CD4-positive, alpha-beta T cell treated with Interleukin-17A for 4 hours (primary cell): Measurements from ENCODE around the gene GAL.

Experiments used
- DNase-seq: peaks from one replicate; pipeline ENCODE4 v3.0.0-alpha.2; 2020; ENCODE audit warnings: mixed read lengths

The GAL gene

GRCh38 chr11:68683121-68683520 lies 1.2 kb upstream of the GAL start:
- DNase-seq, result no peak

GRCh38 chr11:68683536-68684384 lies 584 bp upstream of the GAL start:
- DNase-seq, result no peak

- no peak for DNase-seq
Measured at GRCh38 chr11:68685656-68686380, 1.5 kb downstream of the GAL start.

DNA sequence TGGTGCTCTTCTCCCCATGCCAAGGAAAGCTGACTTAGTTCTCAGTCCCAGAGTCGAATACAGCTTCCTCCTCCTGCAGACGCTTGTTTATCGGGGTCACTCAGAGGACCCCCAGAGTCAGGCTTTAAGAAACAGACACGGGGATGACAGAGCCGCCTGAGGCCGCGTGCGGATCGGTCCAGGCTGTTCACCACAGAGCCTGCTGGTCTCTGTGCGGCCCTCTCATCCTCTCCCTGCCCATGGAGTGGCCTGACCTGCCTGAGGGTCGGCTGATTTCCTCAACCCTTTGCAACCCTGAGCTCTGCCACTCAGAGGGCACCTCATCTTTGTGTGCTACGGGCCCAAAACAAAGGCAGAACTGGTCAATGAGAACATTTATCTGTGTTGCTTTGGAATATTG lies 2.1 kb downstream of the GAL start:
- no peak for DNase-seq

DNA sequence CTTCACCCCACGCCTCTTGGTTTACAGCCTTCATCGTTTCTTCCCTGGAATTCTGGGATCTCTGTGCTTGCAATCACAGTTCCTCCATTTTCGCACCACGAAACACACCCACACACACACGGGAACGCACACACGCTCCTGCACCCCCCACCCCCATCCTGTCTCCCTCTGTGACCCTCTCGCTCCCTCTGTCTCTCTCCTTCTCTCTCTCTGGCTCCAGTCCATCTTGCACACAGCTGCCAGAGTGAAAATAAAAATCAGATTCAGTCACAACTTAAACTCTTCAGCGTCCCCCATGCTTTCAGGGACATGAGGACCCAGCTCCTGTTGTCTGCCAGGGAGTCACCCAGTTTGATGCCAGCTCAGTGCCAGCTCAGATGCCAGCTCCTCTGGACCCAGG lies 3.0 kb downstream of the GAL start:
- no peak for DNase-seq

GRCh38 chr11:68687986-68688385 lies 3.6 kb downstream of the GAL start:
- no peak for DNase-seq

- DNase-seq, result no peak
Measured at GRCh38 chr11:68688881-68689280, 4.5 kb downstream of the GAL start.

DNA sequence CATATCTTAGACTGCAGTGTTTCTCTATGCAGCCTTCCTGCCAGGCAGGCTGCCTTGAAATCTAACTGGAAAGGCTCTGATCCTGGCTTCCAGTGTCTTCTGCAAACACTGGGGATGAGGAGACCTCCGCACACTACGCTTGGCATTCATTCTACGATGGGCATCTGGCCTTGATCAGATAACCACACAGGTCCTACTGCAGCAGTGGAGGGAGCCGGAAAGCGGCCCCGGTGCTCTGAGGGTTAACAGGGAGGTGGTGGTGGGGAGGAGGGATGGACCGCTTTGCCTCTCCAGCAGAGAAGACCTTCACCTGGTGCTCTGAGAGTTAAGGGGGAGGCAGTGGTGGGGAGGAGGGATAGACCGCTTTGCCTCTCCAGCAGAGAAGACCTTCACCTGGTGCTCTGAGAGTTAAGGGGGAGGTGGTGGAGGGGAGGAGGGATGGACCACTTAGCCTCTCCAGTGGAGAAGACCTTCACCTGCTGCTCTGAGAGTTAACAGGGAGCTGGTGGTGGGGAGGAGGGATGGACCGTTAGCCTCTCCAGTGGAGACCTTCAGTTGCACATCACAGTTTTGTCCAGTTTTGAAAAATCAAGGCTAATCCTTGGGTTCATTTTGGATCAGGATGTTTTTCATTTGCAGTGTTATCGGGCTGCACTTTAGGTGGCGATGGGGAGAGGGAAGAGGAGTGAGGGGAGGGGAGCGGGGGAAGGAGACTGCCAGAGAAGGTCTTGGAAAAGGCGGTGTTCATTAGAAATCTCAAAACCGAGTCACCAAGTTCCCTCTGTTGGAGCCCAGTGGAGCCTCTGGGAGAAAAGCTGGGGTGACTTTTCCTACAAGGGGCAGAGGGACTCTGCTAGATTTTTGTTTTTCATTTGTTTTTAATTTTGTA lies 5.6 kb downstream of the GAL start:
- no peak for DNase-seq

DNA sequence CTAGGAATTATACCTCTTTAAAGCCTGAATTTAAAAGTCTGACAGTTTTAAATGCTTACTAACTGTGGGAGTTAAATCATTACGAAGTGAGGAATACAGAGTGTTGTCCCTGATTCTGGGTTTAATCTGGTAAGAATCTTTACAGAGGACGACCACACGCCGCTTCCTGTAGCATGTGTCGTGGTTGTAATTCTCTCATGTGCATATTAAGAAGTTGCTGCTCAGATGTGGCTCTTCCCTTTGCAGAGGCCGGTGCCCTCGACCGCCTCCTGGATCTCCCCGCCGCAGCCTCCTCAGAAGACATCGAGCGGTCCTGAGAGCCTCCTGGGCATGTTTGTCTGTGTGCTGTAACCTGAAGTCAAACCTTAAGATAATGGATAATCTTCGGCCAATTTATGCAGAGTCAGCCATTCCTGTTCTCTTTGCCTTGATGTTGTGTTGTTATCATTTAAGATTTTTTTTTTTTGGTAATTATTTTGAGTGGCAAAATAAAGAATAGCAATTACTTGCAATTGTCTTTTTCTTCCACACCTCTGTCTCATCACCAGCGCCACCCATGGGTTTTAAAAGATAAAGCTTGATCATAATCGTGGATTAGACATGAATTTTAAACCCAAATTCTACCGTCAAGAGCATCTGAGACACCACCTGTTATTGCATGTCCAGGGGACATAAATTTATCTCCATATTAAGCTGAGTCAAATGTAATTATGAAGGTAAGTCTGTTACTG lies 6.5 kb downstream of the GAL start:
- DNase-seq, result peak; percentile 44

GRCh38 chr11:68691402-68691784 lies 7.0 kb downstream of the GAL start:
- no peak for DNase-seq

DNA sequence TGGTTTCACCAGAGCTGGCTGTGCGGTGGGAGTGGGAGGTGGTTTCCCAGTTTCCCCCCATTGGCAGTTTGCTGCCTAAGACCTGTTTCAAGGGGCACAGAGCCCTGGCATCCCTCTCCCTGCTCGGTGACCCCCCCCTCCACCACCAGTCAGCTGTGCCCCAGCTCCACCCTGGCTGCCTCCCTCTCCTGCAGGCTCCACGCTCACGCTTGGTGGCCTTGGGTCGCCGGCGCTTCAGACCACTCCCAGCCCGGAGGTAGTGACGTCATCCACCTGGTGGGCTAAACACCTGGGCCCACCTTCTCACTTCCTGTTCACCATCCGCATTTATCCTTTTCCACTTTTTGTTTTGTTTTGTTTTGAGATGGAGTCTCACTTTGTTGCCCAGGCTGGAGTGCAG lies 7.8 kb downstream of the GAL start:
- no peak for DNase-seq

DNA sequence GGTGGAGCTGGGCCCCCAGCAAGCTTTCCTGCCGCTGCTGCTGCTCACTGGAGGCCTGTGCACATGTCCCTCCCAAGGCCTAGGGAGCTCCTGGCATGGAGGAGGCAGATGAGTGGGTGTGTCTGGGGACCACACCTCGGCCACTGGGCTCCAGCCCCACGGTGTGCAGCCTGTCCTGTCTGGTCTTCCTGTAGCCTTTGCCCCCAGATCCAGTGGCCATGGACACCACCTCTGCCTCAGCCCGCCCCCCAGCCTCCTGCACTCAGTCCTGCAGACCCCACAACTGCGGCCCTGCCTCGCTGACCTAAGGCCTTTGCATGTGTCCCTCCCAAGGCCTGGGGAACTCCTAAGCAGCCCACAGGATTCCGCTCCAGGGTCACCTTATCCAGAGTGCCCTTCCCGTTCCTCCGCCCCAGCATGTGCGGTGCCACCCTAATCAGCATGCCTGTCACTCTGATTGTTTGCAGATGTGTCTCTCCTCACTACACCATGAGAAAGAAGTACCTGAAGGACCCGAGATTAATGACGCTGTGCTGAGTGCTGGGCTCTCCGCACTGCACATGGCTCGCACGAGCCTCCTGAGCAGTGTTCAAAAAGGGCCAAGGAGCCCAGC lies 8.6 kb downstream of the GAL start:
- no peak for DNase-seq

GRCh38 chr11:68693484-68693882 lies 9.1 kb downstream of the GAL start:
- no peak for DNase-seq

DNA sequence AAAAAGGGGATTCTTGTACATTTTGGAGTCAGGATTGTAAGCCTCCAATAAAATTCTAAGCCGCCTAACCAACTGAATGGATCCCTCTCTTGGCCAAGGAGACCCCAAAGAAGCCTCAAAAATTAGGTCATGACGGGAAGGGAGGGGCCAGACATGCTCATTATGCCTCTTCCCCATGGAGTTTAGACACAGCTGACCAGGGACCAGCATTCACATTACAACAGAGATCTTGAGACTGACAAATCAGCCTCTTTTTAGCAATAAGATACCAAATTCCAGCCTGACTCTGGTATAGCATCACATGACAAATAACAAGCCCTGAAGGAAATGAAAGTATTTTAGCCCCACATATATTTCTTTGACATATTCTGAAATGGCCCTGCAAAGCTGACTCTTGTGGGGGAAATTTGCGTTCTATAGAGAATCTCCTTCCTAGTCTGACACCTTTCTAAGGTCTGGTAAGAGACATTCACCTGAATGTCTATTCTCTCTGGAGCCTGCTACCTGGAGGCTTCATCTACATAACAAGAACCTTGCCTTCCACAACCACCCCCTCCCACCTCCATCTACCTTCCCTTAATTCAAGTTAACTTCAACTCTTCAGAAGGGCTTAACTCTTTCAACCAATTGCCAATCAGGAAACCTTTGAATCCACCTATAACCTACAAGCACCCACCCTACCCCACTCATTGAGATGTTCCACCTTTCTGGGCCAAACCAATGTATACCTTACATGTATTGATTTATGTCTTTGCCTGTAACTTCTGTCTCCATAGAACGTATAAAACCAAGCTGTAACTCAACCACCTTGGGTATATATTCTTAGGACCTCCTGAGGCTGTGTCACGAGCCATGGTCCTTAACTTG lies 10.3 kb downstream of the GAL start:
- DNase-seq, result no peak

GRCh38 chr11:68695531-68695930 lies 11.2 kb downstream of the GAL start:
- no peak for DNase-seq

GRCh38 chr11:68698993-68699392 lies 14.6 kb downstream of the GAL start:
- no peak for DNase-seq

DNA sequence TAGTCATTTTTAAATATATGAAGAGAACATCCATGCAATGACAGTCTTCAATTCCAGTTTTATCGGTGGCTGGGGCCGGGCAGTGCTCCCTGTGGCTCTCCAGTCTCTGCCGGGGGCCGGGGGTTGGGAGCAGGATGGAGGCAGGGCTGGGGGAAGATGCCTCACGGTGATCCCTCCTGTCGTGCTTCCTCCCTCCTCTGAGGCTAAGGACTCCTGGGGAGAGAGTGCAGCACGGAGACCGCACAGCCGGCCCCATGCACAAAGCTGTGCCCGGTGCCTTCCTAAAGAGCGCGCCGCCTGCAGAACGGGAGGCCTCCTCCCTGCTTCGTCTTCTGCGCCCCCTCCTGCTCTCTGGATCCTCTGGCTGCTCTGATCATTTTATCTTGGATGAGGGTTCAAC lies 20.5 kb downstream of the GAL start:
- DNase-seq, result no peak

DNA sequence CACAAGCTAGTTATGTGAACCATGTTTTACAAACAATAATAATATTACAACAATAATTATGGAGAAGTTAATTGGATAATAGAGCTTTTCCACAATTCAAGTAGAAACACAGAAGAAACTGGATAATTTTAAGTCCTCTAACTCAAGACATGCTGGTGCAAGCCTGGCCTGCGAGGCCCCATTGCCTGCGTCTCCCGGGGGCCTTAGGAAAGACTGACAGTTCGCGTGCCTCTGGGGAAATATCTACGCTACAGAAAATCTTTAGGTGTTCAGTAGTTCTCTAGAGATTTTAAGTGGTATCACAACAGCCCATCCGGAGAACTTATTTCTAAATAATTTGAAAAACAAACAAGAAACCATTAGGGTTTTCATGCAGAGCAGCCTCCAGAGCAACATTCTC lies 23.2 kb downstream of the GAL start:
- no peak for DNase-seq

- DNase-seq, result no peak
Measured at GRCh38 chr11:68709062-68709461, 24.7 kb downstream of the GAL start.

GRCh38 chr11:68710409-68710808 lies 26.1 kb downstream of the GAL start:
- no peak for DNase-seq

- no peak for DNase-seq
Measured at GRCh38 chr11:68711114-68711513, 26.8 kb downstream of the GAL start.
